WTC11 (cell line): Measurements from ENCODE around the gene RIN1. TPM values are rescaled to one million over a fixed set of nuclear protein-coding genes. Genes with fewer than 3 reads are reported as not detected.

ENCODE experiments used
- ATAC-seq: fragments of 200-7000 bp; cut with Tn5 transposase; 2 replicates; pipeline ENCODE4 v1.10.0; 2021; ENCODE audit warnings: mild to moderate bottlenecking, moderate library complexity
- CTCF ChIA-PET: fragments of 300-600 bp; sonication (Branson Sonifier 250); formaldehyde crosslinking; loops from one replicate; lab custom pipeline; 2021; ENCODE audit warnings: antibody characterized with exemption; lab: Charles Lee
- POLR2A ChIA-PET: fragments of 350-600 bp; sonication (Branson Sonifier 250); formaldehyde crosslinking; loops from one replicate; lab custom pipeline; 2021; ENCODE audit warnings: antibody characterized with exemption; lab: Charles Lee
- DNase-seq: peaks from one replicate; pipeline ENCODE4 v3.0.0; 2021; ENCODE audit warnings: low spot score
- H3K27ac Mint-ChIP-seq: 2 replicates; pipeline ENCODE4 v1.8.0; 2021; ENCODE audit warnings: mixed read lengths
- H3K27me3 Mint-ChIP-seq: 2 replicates; pipeline ENCODE4 v1.8.0; 2021; ENCODE audit warnings: low read depth, mild to moderate bottlenecking, moderate library complexity, mixed read lengths
- H3K36me3 Mint-ChIP-seq: 2 replicates; pipeline ENCODE4 v1.8.0; 2021; ENCODE audit warnings: mixed read lengths
- H3K4me1 Mint-ChIP-seq: 2 replicates; pipeline ENCODE4 v1.8.0; 2022; ENCODE audit warnings: mixed read lengths
- H3K4me3 Mint-ChIP-seq: 2 replicates; pipeline ENCODE4 v1.8.0; 2021; ENCODE audit warnings: mild to moderate bottlenecking, moderate library complexity, mixed read lengths
- H3K9me3 Mint-ChIP-seq: 2 replicates; pipeline ENCODE4 v1.8.0; 2021; ENCODE audit warnings: mixed read lengths
- ARID4B ChIP-seq: sonication (generic); formaldehyde crosslinking; IDR thresholded peaks from 2 replicates; pipeline ENCODE4 v1.8.0; 2023; ENCODE audit warnings: missing genetic modification reagents, mild to moderate bottlenecking, borderline replicate concordance
- ATF3 ChIP-seq: sonication (generic); formaldehyde crosslinking; conservative IDR thresholded peaks from 2 replicates; pipeline ENCODE4 v1.8.1; 2022; ENCODE audit warnings: mild to moderate bottlenecking, missing genetic modification reagents
- ELF4 ChIP-seq: sonication (generic); formaldehyde crosslinking; IDR thresholded peaks from 2 replicates; pipeline ENCODE4 v1.8.1; 2022; ENCODE audit warnings: low read depth, mild to moderate bottlenecking, moderate library complexity, missing genetic modification reagents
- FOXP4 ChIP-seq: sonication (generic); formaldehyde crosslinking; IDR thresholded peaks from 2 replicates; pipeline ENCODE4 v1.8.0; 2022; ENCODE audit warnings: mild to moderate bottlenecking, missing genetic modification reagents
- JAZF1 ChIP-seq: fragments of 250-450 bp; sonication (Bioruptor Pico); IDR thresholded peaks from 2 replicates; pipeline ENCODE4 v1.9.0; 2021; ENCODE audit warnings: moderate library complexity, mild to moderate bottlenecking, inconsistent platforms
- KAT7 ChIP-seq: sonication (generic); formaldehyde crosslinking; IDR thresholded peaks from 2 replicates; pipeline ENCODE4 v1.8.1; 2023; ENCODE audit warnings: missing genetic modification reagents, mild to moderate bottlenecking, borderline replicate concordance
- NFYB ChIP-seq: sonication (generic); formaldehyde crosslinking; conservative IDR thresholded peaks from 2 replicates; pipeline ENCODE4 v1.8.0; 2022; ENCODE audit warnings: low read depth, missing genetic modification reagents
- NR3C1 ChIP-seq: sonication (generic); formaldehyde crosslinking; conservative IDR thresholded peaks from 2 replicates; pipeline ENCODE4 v1.8.1; 2023; ENCODE audit warnings: low read depth, mild to moderate bottlenecking, missing genetic modification reagents
- OVOL2 ChIP-seq: fragments of 250-450 bp; sonication (Bioruptor Pico); IDR thresholded peaks from 2 replicates; pipeline ENCODE4 v1.9.0; 2021; ENCODE audit warnings: mild to moderate bottlenecking, borderline replicate concordance
- PRDM15 ChIP-seq: sonication (generic); formaldehyde crosslinking; IDR thresholded peaks from 2 replicates; pipeline ENCODE4 v1.8.0; 2022; ENCODE audit warnings: missing genetic modification reagents
- TEAD4 ChIP-seq: sonication (generic); formaldehyde crosslinking; IDR thresholded peaks from 2 replicates; pipeline ENCODE4 v1.8.0; 2022; ENCODE audit warnings: mild to moderate bottlenecking, missing genetic modification reagents
- ZNF532 ChIP-seq: fragments of 250-450 bp; sonication (Bioruptor Pico); IDR thresholded peaks from 2 replicates; pipeline ENCODE4 v1.9.0; 2021; ENCODE audit warnings: mild to moderate bottlenecking, borderline replicate concordance
- total RNA-seq: library from RNA; stranded (reverse); gene quantifications from 3 replicates; pipeline ENCODE4 v1.2.3, GENCODE V29; 2021

RIN1 gene
- total RNA-seq, 1 experiment from 2014 or later, result 5.0 TPM

GRCh38 chr11:66292543-66293332 is 43.5 kb downstream of the RIN1 start:
- POLR2A ChIA-PET, result no interaction called here
- peak overlapping the region; percentile 58 for H3K4me3 Mint-ChIP-seq
- TF ChIP-seq ZNF532 (CRISPR knock-in tag), result no peak
- TF ChIP-seq FOXP4 (CRISPR knock-in tag), result no peak
- no peak for TF ChIP-seq NFYB (CRISPR knock-in tag)
- TF ChIP-seq ARID4B, result no peak
- no peak for TF ChIP-seq OVOL2 (CRISPR knock-in tag)
- no peak for TF ChIP-seq ATF3 (CRISPR knock-in tag)
- TF ChIP-seq, all 79 proteins: peak for 0
- DNase-seq (no peak), ATAC-seq (no peak)
- CTCF ChIA-PET, result no interaction called here
- Mint-ChIP-seq H3K9me3 (no peaks in the 10 kb centered on the region), H3K36me3 (no peaks in the 10 kb centered on the region), H3K27ac (no peak overlapping the region), H3K27me3 (peaks cover 39% of the 10 kb centered on the region), H3K4me1 (peaks cover 26% of the 10 kb centered on the region)

- Mint-ChIP-seq H3K4me3 (peak within 1 kb of the TSS; percentile 96), H3K27ac (no peak within 1 kb of the TSS), H3K4me1 (peaks cover 20% of the 10 kb centered on the region), H3K36me3 (no peaks in the 10 kb centered on the region), H3K27me3 (peaks cover 39% of the 10 kb centered on the region), H3K9me3 (no peaks in the 10 kb centered on the region)
- CTCF ChIA-PET, result interaction anchor here (0.6 to 1.8 kb wide), 5 partner anchors 9 to 730 kb away, joined by 3 to 17 read pairs (median 5); partner anchors contain the start of gene CD248
- POLR2A ChIA-PET, result interaction anchor here (0.7 to 1.4 kb wide), 2 partner anchors 11 to 21 kb away, joined by 3 to 4 read pairs; no protein-coding TSS in a partner anchor
- DNase-seq (no peak), ATAC-seq (no peak)
- TF ChIP-seq NR3C1 (CRISPR knock-in tag) (no peak), JAZF1 (CRISPR knock-in tag) (no peak), PRDM15 (no peak), ELF4 (CRISPR knock-in tag) (no peak), KAT7 (CRISPR knock-in tag) (no peak; the same call in 1 of the 2 replicates), TEAD4 (no peak)
These were observed 44.3 kb downstream of the RIN1 start, which contains the start of gene TMEM151A for GRCh38 chr11:66291706-66292542. TMEM151A (plus strand) TSS chr11:66291894; CDS start chr11:66292014, 120 bp downstream.
